ENCODE data around the gene PPP2R1A.
"Not testable (repeated sequence)": the region's sequence is repeated elsewhere in the genome, so short reads cannot be mapped to it uniquely, and the experiment has no call there.

Gene PPP2R1A

DNA sequence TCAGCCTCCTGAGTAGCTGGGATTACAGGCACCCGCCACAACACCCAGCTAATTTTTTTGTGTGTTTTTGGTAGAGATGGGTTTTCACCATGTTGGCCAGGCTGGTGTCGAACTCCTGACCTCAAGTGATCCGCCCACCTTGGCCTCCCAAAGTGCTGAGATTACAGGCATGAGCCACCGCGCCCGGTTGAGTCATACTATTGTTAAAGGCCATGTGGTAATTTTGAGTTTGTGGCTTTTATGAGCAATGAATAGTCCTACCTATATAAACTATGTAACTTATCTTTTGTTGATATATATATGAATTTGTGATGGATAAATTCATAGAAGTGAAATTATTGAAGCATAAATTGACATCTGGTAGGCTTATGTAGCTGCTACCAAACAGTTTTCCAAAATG, 75.7 kb downstream of the PPP2R1A start:
- DNase-seq, result not testable (repeated sequence)

DNA sequence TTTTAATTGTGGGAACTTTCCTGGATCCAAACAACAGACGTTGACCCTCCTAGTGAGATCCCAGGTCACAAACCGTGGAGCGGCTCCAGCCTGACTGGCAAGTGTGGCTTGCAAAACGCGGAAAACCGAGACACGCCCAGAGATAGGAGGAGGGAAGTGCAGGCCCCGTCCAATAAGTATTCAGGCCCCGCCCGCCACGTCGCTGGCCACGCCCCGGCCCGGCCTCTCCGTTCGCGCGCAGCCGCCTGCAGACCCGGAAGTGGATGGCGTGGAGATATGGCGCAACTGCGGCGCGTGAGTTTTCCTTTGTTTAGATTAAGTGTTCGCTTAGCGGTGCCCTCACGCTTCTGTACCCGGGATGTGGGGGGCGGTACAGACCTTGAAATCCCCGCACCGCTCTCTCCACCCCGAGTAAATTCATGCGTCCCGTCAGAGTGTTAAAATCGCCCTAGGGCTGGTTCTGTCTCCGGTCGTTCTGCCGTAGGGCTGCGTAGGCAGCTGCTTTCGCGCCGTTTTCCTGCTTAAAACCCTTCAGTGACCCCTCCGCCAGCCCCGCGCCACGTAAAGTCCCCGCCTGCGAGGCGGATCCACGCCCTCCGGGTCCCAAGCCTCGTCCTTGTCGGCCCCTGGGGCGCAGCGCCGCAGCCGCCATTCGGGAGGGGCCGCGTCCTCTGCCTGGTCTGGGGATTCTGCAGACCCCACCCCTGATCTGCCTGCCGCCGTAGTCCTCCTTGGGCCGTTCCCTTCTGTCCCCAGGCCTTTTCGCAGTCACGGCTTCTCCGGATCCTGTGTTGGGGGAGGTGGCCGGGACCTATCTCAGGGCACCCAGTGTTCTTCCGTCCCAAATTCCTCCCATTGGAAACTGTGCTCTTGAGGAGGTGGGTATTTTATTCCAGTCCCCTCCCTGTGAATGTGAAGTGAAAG, 79.7 kb downstream of the PPP2R1A start, which contains the start of gene ZNF766:
Gene ZNF766 (plus strand): TSS at position 250 of the 924 bp plus-strand sequence. CDS start 27 bp downstream, at position 277.
- DNase-seq, result peak; percentile 98

DNA sequence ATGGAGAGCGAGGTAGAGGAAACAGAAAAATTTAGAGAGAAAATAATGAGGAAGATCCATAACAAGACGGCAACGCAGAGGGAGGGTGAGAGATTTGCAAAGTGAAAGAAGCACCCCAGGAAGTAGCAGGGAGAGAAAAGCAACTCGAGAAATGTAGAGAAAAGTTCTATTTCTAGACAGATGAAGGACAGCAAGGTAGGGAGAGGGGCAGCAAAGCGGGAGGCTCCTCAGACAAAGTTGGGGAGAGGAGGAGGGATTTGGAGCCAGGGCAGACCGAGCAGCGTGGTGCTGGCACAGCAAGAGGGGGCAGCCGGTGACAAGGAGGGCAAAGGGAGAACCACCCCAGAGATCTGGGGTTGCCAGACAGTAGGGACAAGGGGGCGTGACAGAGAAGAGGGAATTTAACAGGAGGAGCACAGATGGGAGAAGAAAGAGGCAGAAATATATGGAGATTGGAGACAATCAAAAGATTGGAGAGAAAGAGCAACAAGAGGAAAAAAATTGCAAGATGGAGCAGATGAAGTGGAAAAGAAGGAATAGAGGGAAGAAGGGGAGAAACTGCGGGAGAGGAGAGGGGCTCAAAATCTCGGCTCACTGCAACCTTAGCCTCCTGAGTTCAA, 80.5 kb downstream of the PPP2R1A start:
- DNase-seq, result peak; percentile 34

DNA sequence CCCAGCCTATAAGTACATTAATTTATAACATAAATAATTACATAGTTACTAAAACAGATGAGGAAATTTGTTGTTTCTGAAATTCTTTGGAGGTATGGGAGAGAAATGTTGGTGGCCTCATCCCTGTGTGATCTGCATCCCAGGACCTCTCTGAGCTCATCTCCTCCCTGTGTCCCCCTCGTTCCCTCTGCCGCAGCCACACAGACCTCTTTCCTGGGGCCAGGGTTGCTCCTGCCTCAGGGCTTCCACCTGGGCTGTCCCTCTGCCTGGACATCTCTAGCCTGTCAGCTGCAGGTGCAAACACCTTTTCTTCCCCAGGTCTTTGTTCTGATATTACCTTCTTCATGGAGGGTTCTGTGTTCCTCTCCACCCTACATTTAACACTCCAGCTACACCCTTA, 83.4 kb downstream of the PPP2R1A start:
- no peak for DNase-seq

DNA sequence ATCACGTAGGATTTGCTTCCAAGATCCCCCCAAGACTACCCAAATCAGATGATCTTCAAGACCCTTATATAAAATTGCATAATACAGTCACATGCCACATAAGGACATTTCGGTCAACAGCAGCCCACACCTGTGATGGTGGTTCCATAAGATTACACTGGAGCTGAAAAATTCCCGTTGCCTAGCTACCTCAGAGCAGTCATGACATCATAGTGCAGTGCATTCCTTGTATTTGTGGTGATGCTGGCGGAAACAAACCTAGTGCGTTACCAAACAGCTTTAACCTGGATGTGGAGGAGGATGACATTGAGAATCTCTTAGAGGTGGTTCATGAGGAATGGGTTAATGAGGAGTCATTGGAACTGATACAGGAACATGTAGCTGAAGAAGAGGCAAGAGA, 84.3 kb downstream of the PPP2R1A start:
- DNase-seq, result no peak

DNA sequence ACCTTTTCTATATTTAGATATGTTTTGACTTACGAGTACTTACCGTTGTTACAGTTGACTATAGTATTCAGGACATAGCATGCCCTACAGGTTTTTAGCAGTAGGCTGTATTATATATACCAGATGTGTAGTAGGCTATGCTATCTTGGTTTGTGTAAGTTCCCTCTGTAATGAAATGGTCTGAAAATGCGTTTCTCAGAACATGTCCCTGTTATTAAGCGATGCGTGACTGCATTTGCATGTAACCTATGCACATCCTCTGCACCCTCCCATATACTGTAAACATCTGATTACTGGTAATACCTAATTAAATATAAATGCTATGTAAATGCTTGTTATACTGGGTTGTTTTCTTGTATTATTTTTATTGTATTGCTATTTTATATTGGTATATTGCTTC, 86.1 kb downstream of the PPP2R1A start:
- DNase-seq, result no peak

DNA sequence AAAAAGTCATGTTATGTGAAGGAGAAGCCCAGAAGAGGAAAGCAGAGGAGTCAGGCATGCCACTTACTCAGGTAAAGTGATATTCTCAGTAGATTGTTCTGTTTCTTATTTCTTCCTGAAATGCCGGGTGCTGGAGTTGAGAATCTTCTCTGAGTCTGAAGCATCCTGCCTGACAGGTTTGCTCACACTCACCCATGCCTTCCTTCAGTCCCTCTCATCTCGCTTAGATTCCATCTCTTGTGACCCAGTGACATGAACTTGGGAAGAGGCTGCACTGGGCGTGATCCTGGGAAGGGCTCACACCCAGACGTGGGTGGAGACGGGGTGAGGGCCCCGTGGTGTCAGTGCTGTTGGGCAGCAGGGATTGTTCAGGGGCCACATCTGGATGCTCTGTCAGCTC, 87.6 kb downstream of the PPP2R1A start:
- DNase-seq, result no peak
